DMS 273 (cell line): ENCODE measurements around the gene SRC.
A peak's percentile ranks its signal among the peaks of the same experiment; 100 is the strongest.

Source experiments
- DNase-seq: peaks from one replicate; lab custom pipeline; 2025; ENCODE audit not compliant: unreplicated experiment; lab: John Stamatoyannopoulos, UW

SRC gene

GRCh38 chr20:37393863-37394542 is 48.1 kb downstream of the SRC start:
- no peak for DNase-seq

- DNase-seq: peak; percentile 65
Observed at GRCh38 chr20:37394543-37395409, 48.8 kb downstream of the SRC start.

GRCh38 chr20:37395410-37395797 is 49.5 kb downstream of the SRC start:
- DNase-seq: no peak

GRCh38 chr20:37395921-37396415 is 50.0 kb downstream of the SRC start:
- peak; percentile 75 for DNase-seq

- no peak for DNase-seq
Observed at GRCh38 chr20:37396416-37397075, 50.6 kb downstream of the SRC start.

GRCh38 chr20:37397076-37397953 is 51.4 kb downstream of the SRC start:
- DNase-seq: no peak

GRCh38 chr20:37397954-37398749 is 52.2 kb downstream of the SRC start:
- DNase-seq: no peak

- DNase-seq: no peak
Observed at GRCh38 chr20:37398750-37399621, 53.0 kb downstream of the SRC start.

- DNase-seq: no peak
Observed at GRCh38 chr20:37401282-37401929, 55.5 kb downstream of the SRC start.

GRCh38 chr20:37401930-37402675 is 56.2 kb downstream of the SRC start:
- no peak for DNase-seq

- DNase-seq: no peak
Observed at GRCh38 chr20:37403107-37404033, 57.4 kb downstream of the SRC start.

GRCh38 chr20:37404461-37404890 is 58.5 kb downstream of the SRC start:
- no peak for DNase-seq

GRCh38 chr20:37405351-37405897 is 59.5 kb downstream of the SRC start:
- no peak for DNase-seq

GRCh38 chr20:37406010-37406998 is 60.4 kb downstream of the SRC start:
- DNase-seq: peak; percentile 86

- DNase-seq: no peak
Observed at GRCh38 chr20:37407019-37407566, 61.2 kb downstream of the SRC start.
